Endodermal cell (in vitro differentiated cells): Measurements from ENCODE around the gene TBXAS1. TPM values are rescaled to one million over a fixed set of nuclear protein-coding genes. Genes with fewer than 3 reads are reported as not detected.

Source experiments
- DNase-seq: peaks from one replicate; pipeline ENCODE4 v3.0.0-alpha.2; 2017
- H3K27ac ChIP-seq: 2 replicates; pipeline ENCODE4 v1.5.1; 2013; ENCODE audit warnings: mild to moderate bottlenecking, low read depth, low read length, moderate library complexity
- H3K27me3 ChIP-seq: 2 replicates; pipeline ENCODE4 v1.6.1; 2013; ENCODE audit warnings: mild to moderate bottlenecking, low read length, moderate library complexity; ENCODE audit not compliant: insufficient read depth, control insufficient read depth, poor library complexity, severe bottlenecking
- H3K36me3 ChIP-seq: 2 replicates; pipeline ENCODE4 v1.7.0; 2013; ENCODE audit warnings: mild to moderate bottlenecking, low read length, moderate library complexity; ENCODE audit not compliant: control insufficient read depth, insufficient read depth
- H3K4me1 ChIP-seq: one replicate; pipeline ENCODE4 v1.7.0; 2013; ENCODE audit warnings: low read length; ENCODE audit not compliant: control insufficient read depth, insufficient read depth
- H3K4me3 ChIP-seq: 2 replicates; pipeline ENCODE4 v1.5.1; 2013; ENCODE audit warnings: mild to moderate bottlenecking, low read length, moderate library complexity
- H3K9ac ChIP-seq: 2 replicates; pipeline ENCODE4 v1.6.1; 2013; ENCODE audit warnings: mild to moderate bottlenecking, low read length, moderate library complexity; ENCODE audit not compliant: poor library complexity, severe bottlenecking; ENCODE audit errors: extremely low read depth
- H3K9me3 ChIP-seq: 2 replicates; pipeline ENCODE4 v1.6.1; 2013; ENCODE audit warnings: mild to moderate bottlenecking, low read length, moderate library complexity; ENCODE audit not compliant: control insufficient read depth
- H3K27ac Mint-ChIP-seq: 2 replicates; pipeline ENCODE4 v1.8.0; 2020; ENCODE audit warnings: mixed read lengths
- H3K27me3 Mint-ChIP-seq: 2 replicates; pipeline ENCODE4 v1.8.0; 2021; ENCODE audit warnings: mild to moderate bottlenecking, mixed read lengths; ENCODE audit not compliant: insufficient read depth
- H3K36me3 Mint-ChIP-seq: 2 replicates; pipeline ENCODE4 v1.8.0; 2020; ENCODE audit warnings: low read depth, mixed read lengths
- H3K4me1 Mint-ChIP-seq: 2 replicates; pipeline ENCODE4 v1.8.0; 2020; ENCODE audit warnings: mixed read lengths
- H3K4me3 Mint-ChIP-seq: 2 replicates; pipeline ENCODE4 v1.8.0; 2020; ENCODE audit warnings: mild to moderate bottlenecking, moderate library complexity, mixed read lengths
- H3K9me3 Mint-ChIP-seq: 2 replicates; pipeline ENCODE4 v1.8.0; 2020; ENCODE audit warnings: mild to moderate bottlenecking, mixed read lengths
- WGBS, 2 experiments: methylation state at CpG; one replicate each; pipeline versions ENCODE4 v1.1.5 to v1.1.7; 2013; ENCODE audit warnings: missing lambda C conversion rate in 2 of 2, mixed read lengths in 1 of 2; ENCODE audit not compliant: insufficient coverage in 1 of 2, insufficient read length in 1 of 2; 5-methylcytosine and 5-hydroxymethylcytosine counted together
- total RNA-seq, 2 donors: library from RNA; stranded (reverse); fragmentation: NEBNext Ultra II Directional in 1 of 2; extraction: Animal tissue kit (Norgen Biotek cat#: 25700) in 1 of 2; gene quantifications; 2 replicates in 1 of 2; 3 replicates in 1 of 2; pipeline ENCODE4 v1.2.1, GENCODE V29; 2021
- TF ChIP-seq, protein P1 (sequence below): fragments of 200-600 bp; sonication (generic); conservative IDR thresholded peaks from 2 replicates; pipeline ENCODE4 v1.5.0; 2021; ENCODE audit warnings: antibody characterized with exemption, mild to moderate bottlenecking

TBXAS1 gene
- total RNA-seq, 2 donors from 2014 or later: 7.6 to 13.5 TPM

DNA sequence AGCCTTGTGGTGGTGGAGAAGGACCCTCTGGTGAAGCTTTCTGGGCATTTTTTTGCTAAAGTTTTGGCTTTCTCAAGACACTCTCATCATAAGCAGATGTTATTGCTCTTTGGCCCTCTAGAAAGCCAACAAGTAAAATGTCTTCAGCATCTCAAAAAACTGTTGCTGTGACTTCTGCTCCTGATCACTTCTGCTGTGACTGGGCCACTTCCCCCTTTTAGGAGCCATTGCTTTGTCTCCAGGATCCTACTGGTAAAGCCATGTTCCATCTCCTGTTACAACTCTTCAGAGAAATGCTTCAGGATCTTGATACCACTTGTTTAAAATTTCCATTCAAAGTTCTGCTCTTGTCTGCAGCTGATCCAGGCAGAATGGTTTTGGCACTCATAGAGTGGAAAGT is 222.8 kb downstream of the TBXAS1 start:
- DNase-seq: no peak
- Histone ChIP-seq H3K9ac (no peak overlapping the region), H3K9me3 (no peaks in the 10 kb centered on the region), H3K4me1 (no peaks in the 10 kb centered on the region), H3K27me3 (no peaks in the 10 kb centered on the region), H3K36me3 (no peaks in the 10 kb centered on the region), H3K27ac (no peak overlapping the region), H3K4me3 (no peak overlapping the region)
- Mint-ChIP-seq H3K27me3 (no peaks in the 10 kb centered on the region), H3K27ac (no peak overlapping the region), H3K36me3 (no peaks in the 10 kb centered on the region), H3K9me3 (no peaks in the 10 kb centered on the region), H3K4me3 (no peak overlapping the region), H3K4me1 (no peaks in the 10 kb centered on the region)
- TF ChIP-seq, protein P1, sequence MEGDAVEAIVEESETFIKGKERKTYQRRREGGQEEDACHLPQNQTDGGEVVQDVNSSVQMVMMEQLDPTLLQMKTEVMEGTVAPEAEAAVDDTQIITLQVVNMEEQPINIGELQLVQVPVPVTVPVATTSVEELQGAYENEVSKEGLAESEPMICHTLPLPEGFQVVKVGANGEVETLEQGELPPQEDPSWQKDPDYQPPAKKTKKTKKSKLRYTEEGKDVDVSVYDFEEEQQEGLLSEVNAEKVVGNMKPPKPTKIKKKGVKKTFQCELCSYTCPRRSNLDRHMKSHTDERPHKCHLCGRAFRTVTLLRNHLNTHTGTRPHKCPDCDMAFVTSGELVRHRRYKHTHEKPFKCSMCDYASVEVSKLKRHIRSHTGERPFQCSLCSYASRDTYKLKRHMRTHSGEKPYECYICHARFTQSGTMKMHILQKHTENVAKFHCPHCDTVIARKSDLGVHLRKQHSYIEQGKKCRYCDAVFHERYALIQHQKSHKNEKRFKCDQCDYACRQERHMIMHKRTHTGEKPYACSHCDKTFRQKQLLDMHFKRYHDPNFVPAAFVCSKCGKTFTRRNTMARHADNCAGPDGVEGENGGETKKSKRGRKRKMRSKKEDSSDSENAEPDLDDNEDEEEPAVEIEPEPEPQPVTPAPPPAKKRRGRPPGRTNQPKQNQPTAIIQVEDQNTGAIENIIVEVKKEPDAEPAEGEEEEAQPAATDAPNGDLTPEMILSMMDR: no peak

DNA sequence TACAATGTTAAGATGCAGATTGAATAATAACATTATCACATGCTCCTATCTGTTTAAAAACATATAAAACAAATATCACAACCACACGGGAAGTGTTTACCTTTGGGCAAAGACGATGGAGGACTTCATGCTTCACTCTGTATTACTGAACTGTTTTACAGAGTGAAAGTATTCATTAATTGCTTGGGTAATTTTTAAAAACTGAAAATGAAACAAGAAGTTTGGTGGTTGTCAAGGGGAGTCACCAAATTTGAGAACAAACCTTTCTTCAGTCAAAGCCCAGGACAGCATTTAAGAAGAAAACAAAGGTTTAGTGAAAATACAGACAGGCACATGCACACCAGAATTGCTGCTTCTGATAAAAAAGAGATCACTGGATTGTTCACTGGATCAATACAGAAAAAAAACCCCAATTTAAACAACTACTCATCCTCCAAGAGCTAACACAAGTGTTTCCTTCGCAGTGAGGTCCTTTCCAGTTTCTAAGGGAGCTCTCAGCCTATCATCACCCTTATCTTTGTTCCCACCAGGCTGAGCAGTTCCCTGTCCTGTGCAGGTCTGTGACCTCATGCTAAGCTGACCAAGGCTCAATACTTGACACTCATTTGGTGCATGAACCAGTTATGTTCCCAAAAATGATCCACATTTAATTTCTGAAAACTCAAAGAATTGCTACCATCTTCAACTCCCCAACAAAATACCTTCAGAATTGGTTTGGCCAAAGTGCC is 224.9 kb downstream of the TBXAS1 start:
- Histone ChIP-seq H3K4me1 (no peaks in the 10 kb centered on the region), H3K9me3 (no peaks in the 10 kb centered on the region), H3K27ac (no peak overlapping the region), H3K9ac (no peak overlapping the region), H3K36me3 (no peaks in the 10 kb centered on the region), H3K4me3 (no peak overlapping the region), H3K27me3 (no peaks in the 10 kb centered on the region)
- TF ChIP-seq, protein P1: no peak
- WGBS, 2 experiments: 93 to 100% methylated on average over 1 to 3 of the region's 3 CpGs
- no peak for DNase-seq
- Mint-ChIP-seq H3K9me3 (no peaks in the 10 kb centered on the region), H3K4me3 (no peak overlapping the region), H3K36me3 (no peaks in the 10 kb centered on the region), H3K27me3 (no peaks in the 10 kb centered on the region), H3K27ac (no peak overlapping the region), H3K4me1 (no peaks in the 10 kb centered on the region)

DNA sequence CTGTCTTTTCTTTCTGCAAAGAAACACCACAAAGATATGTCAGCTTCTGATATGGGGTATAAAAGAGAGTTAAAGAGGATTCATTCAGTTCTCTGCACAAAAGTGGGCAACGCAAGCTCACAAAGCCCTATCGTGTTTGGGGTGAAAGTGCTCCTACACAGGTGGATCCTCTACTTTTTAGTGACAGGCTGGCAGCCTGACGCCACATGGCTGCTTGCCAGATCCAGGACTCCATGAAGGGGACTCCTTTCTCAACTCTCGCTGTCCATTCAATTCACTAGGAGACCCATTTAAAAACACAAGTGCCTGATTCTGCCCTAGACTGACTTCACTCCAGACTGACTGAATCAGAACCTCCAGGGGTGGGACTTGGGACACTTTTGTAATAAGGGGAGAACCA is 225.7 kb downstream of the TBXAS1 start:
- no peaks in the 10 kb centered on the region for H3K27me3 Mint-ChIP-seq
- no peaks in the 10 kb centered on the region for H3K9me3 ChIP-seq
- no peaks in the 10 kb centered on the region for H3K27me3 ChIP-seq
- H3K9ac ChIP-seq: no peak overlapping the region
- no peaks in the 10 kb centered on the region for H3K36me3 ChIP-seq
- DNase-seq: no peak
- H3K36me3 Mint-ChIP-seq: no peaks in the 10 kb centered on the region
- WGBS, 2 experiments: 89 to 96% methylated on average over 2 to 4 of the region's 4 CpGs
- no peaks in the 10 kb centered on the region for H3K9me3 Mint-ChIP-seq
- no peaks in the 10 kb centered on the region for H3K4me1 ChIP-seq
- no peak overlapping the region for H3K27ac Mint-ChIP-seq
- H3K27ac ChIP-seq: no peak overlapping the region
- no peaks in the 10 kb centered on the region for H3K4me1 Mint-ChIP-seq
- TF ChIP-seq, protein P1: no peak
- no peak overlapping the region for H3K4me3 ChIP-seq
- H3K4me3 Mint-ChIP-seq: no peak overlapping the region
